Dedifferentiated amniotic fluid mesenchymal stem cell (primary cell): ENCODE results near the gene DACT2.
"Not testable (repeated sequence)": the region's sequence is repeated elsewhere in the genome, so short reads cannot be mapped to it uniquely, and the experiment has no call there.

Source experiments
- DNase-seq: peaks from one replicate; pipeline ENCODE4 v3.0.0-alpha.2; 2016; ENCODE audit errors: extremely low spot score

Gene DACT2

DNA sequence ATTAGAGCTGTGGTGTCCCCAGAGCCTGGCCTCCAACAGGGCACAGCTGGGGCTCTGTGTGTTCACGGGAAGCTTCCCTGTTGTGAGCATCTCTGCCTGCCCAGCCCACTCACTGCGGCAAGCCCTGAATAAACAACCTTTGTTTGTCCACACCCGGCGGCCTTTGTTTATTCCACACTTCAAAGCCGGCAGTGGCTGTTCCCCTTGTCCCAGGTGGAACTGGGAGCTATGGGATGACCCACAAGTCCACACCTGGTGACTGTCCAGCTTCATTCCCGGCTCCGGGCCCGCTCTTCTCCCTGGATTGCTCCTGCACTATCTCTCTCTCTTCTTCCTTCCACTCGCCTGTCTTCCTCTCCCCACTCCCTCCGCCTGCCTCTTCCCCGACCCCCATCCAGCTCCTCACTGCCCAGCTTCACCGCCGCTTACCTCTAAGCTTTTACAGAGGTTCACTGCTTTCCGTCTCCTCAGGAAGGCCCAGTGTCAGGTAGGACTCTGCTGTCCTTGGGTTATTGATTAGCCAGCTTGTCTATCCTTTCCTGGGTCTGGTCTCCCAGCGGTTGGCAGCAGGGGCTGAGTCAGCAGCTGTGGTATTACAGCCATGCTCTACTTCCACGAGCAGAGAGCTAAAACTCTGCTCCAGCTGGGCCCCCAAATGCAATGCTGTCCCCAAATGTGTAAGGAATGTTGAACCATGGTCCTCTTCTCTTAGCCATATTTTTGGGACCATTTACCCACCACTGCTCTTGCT, 17.8 kb downstream of the DACT2 start:
- no peak for DNase-seq

DNA sequence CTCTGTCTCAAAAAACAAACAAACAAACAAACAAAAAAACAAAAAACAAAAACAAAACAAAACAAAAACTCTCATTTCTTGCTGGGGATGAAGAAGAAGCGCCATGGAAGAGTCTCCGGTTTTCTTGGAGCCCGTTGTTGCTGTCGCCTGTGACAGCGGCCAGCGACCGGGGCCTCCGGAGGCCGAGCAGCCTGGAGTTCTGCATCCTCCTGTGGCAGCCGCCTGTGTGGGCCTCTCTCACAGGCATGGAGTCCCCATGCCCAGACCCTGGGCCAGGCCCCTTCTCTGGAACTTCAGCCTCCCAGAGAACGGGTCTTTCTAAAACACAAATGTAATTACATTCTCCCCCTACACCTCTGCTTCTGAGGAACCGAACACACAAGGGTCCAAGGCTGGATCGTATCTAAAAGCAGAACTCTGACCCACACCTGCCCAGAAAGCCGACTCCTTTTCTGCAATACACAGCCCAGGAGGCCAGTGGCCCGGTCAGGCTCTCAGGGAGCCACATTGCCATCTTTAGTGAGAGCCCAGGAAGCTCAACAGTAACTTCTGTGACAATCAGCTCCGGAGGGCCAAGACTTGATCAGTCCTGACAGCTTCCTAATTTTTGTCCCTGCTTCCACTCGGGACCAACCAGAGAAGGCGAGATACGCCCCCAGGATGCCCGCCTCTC, 18.5 kb downstream of the DACT2 start:
- DNase-seq, result no peak

DNA sequence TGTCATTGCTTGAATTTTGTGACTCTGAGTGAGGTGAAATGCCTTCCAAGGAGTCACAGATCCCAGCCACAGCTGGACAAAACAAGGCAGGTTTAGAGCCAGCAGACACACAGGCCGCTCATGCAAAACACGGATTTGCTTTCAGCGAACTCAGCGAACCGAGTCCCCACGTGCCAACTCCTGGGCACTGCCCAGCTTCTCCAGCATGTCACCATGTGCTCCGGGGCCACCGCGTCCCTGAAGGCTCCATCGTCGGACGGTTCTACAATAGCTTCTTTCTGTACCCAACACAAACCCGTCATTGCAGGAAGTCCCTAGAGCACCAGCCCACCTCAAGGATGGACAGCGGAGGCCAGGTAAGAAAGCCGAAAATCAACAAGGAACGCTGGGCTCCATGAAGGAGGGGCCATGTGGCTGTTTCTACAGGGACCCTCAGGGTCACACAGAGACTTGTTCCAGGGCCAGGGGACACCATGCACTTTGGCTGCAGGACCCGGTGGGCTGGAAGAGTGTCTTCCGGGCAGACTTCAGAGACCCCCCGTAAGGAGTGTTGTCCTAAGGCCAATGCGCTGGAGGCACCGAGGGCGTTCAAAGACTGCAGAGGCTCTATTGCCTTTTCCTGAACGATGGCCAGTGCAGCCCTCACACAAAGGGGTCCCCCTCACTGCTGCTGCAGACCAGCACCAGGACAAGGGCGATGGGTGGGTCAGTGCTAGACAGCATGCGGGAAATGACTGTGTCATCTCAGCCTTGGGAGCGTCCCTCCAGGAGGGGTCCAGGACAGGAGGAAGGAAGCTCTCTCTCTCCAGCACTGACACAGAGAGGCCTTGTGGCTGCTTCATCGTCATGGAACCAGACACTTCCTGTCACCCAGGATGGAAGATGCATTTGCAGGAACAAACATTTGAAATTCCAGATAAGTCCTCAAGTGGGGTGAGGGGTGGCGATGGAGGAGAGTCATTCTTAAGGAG, 19.8 kb downstream of the DACT2 start:
- no peak for DNase-seq

DNA sequence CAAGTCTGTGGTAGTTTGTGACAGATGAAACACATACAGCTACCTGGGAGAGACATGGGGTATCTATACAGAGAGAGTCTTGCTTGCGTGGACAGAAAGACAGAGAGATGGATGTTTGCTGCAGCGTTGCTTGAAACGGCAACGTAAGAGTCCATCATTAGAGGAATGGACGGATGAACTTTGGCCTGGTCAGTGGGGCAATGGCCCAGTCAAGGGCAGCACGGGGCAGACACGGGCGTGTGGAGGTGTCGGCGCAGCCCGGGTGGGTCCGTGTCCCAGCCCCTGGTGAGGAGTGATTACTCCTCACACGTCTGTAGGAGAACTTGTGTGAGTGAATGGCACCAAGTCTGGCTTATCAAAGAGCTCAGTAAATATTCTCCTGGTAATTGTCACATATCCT, 21.9 kb downstream of the DACT2 start:
- DNase-seq, result no peak

DNA sequence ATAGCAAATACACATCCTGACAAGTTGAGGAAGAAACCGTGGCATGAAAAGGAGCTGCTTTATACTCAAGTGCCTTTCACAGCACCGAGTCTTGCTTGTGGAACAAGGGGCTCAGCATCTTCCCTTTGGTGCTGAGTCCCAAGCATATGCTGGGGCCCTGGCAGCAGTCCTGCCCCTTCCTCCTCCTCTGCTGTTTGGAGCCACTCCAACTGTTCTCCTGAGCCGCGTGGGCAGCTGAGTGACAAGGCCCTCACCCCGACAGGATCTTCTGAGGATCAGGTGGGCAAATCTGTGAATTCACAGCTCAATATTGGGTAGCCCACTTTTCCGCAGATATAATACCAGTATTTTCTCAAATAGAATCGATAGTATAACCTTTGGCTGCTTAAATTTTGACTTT, 24.7 kb downstream of the DACT2 start:
- no peak for DNase-seq

DNA sequence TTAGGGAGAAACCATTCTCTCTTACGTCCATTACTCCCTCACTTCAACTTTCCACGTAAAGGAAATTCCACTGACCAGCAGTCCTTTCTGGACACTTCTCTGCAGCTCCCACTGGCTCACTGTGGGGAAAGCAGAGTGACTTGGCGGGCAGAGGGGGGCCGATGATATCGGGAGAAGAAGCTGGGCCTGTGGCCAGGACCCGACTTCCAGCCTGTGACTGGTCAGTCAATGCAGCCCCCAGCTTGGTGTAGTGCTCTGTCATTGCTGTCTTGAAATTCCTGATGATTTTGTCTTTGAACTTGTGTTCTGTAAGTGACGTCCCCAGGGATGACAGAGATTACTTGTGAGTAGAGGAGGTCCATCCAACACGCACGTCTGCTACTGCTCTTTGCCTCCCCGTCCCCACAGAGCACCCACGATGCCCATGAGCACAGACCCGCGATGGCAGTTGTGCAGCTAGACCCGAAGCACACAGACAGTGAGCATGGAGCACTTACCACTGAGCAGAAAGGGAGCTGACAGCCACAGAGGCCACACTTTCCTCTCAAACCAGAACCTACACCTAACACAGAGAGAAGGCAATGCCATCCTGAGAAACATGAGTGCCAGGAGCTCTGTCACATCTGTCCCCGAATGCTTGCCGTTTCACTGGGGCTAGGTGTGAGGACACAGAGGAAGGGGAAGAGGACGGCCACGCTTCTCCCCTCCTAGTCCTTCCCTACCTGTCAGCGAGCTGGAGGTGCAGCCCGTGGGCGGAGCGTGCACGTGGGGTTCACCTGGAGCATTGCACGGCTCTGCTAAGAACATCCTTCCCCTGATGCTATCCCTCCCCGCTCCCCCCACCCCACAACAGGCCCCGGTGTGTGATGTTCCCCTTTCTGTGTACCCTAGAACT, 25.7 kb downstream of the DACT2 start:
- no peak for DNase-seq

DNA sequence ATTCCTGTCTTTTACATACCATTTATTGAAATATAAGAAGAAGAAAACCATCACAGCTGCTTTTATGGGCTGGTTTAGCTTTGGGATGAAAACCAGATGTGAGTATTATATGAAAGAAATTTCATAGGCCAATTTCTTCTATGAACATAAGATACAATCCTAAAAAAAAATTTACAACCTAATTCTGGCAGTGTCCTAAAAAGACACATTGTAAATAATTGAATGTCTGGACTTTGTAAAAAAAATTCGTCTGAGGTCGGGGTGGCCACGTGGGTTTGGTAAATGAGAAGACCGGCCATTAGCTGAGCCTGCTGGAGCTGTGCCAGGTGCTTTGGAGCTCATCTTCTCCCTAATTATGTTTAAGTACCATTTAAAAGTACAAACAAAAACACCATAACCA, 26.8 kb downstream of the DACT2 start:
- no peak for DNase-seq

DNA sequence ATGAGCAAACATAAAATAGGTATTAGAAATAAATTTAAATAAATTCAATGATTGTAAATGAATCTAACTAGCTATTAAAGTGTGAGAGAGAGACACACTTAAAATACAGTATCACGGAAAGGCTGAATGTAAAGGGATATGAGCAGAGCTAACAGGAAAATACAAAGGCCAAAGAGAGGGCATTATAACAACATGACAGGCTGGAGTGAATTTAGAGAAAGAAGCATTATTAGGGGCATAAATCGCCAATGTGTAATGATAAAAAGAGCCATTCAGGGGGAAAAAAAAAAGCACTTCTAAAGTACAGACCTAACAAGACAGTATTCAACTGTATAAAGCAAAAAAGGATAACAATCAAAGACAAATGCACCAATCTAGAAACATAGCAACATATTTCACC, 28.1 kb downstream of the DACT2 start:
- no peak for DNase-seq

DNA sequence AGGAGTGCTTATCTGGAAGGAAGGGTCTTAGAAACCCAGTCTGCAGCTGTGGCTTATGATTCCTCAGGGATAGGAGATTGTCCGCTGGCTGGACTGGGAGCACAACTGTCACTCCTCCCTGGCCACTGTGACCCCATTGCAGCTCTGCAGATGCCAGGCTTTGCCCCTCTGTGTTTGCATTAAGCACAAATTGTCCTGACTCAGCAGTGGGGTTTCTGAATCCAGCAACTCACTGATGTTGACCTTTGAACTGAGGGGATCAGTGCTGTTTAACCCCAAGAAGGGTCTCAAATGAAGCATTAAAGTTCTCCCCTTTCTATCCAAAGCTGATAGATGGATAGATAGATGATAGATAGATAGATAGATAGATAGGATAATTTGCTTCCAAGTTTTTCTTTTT, 29.5 kb downstream of the DACT2 start:
- DNase-seq, result no peak

DNA sequence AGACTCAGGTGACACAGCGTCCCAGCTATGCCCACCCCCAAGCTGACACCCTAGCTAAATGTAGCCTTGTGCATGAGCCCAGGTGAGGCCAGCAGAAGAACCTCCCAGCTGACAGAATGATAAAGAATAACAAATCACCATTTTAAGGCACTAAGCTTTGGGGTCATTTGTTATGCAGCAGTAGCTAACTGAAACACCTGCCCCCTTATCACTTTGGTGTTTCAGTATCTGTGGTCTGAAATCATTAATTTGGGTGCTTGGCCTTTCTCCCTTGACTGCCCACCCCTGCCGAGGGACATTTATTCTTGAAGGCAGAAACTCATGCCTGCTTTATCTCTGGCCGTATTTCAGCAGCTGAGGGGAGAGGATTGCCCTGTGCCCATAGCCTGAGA, 30.0 kb downstream of the DACT2 start:
- no peak for DNase-seq

DNA sequence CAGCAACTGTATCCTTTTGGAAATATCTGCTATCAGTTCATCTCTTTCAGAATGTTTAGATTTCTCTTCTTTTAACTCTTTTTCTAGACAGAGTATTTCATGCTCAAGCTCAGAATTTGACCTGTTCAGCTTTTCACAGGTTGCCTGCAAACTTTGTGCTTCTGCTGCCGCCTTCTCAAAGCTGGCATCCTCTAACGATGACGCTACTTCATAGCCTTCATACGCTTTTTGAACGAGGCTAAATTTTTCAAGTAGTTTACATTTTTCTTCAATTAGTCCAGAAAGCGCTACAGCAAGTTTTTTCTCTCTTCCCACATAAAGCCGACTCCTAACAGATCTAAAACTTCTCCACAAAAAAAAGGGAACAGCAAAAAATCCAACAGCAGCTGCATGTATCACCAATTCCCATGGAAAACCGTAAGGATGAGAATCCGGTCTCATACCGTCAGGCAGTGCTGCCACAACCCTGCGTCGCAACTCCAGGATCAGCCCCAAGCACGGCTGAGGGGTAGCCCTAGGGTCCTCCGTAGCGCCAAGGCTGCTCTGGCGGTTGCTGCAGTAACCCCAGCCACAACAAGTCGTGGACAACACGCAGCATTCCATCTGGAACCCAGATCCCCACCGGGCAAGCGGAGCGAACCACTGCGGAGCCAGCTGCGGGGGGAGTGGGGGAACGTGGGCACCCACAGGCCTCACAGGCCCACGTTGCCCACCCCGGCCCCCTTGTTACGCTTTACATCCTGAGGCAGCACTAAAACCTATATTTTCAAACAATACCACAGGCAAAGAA, 30.6 kb downstream of the DACT2 start:
- no peak for DNase-seq

DNA sequence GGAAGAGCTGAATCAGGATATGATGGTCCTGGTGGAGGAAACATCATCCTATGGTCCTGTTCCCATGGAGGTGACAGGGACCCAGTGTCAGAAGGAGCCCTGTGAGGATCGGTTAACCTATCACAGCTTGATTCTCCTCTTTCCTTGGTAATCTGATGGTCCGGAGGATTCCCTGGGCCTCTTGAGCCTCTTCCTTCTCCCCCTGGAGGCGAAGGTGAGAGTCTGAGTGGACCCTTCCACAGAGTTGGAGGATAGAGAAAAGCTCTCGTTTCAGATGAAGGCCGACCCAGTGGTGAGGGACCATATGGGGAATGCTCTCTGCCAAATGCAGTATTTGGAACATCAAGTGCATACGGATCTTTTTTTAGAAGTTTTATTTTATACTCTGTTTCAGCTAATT, 32.1 kb downstream of the DACT2 start:
- DNase-seq, result not testable (repeated sequence)

DNA sequence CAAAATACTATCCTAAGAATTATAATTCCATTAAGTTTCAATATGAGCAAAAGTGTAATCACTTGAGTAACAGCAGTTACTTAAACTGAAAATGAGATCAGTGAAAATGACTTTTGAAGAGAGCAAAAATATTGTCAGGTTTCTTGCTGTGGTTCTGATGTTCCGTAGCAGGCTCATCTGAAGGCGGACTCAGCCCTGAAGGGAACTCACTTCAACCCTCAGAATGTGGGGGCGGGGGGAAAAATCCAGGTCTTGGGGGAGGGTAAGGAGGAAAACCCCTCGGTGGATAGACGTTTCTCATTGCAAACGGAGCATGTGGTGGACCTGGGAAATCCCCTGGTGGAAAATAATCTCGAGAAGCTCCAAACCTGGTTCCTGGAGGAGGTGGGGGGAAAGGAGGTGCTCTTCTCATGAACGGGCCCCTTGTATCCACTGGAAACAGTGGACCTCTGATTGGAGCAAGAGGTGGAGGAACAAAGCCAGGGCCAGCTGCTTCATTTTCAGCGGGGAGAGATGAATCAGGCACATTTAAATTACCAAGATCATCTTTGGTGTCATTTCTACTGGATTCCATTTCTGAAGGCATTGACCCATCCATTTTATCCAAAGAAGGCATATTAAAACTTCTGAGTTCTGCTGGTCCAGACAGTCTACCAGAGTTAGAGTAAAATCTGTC, 32.7 kb downstream of the DACT2 start:
- not testable (repeated sequence) for DNase-seq

DNA sequence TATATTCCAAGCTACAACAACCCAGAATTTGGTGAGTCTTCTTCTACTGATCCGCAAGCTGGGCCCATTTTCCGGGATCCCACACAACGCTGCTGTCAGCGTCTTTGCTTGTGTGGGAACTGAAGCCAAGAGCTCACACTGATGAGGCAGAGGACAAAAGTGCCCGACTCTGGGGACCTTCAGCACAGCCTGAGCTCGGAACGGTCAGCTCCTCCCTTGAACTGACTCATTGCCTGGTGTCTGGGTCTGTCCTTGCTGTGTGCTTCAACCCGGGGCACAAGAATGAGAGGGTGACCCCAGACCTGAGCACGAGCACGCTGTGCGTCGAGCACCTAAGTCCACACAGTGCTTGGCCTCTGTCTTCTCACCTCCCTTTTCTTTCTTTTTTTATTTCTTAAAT, 33.5 kb downstream of the DACT2 start:
- no peak for DNase-seq

DNA sequence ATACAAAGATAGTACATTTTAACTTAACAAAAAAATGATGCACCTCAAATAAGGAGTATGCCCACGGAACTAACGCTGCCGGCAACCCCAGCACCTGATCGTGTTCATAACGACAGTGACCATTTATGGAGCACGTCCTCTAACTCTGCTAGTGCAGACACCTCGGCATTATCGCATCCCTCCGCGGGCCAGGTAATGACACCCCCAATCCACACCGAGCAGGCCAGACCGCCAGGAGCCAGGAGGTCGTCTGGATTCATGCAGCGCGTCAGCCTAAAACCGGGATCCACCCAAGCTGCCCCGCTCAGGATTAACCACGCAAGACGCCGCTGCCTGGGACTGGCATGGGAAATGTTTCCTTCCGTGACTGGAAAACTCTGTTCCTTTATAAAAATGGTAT, 34.1 kb downstream of the DACT2 start:
- no peak for DNase-seq

DNA sequence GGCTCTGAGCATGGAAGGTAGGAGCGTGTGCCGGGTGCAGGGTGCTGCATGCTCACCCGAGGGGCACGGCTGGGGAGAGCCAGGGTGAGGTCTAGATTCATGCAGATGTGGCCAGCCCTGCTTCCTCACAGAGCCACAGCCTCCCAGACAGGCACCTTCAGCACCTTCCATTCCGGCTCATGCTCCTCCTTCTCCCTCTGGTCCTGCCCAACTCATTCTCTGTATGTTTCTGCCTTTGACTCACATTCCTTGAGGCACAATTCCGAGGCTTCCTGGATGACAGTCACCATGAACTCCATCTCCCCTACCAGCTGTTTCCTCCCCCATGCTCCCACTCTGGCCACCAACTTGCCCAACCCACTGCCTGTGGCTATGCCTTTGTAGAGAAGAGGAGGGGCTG, 35.4 kb downstream of the DACT2 start:
- DNase-seq, result no peak

DNA sequence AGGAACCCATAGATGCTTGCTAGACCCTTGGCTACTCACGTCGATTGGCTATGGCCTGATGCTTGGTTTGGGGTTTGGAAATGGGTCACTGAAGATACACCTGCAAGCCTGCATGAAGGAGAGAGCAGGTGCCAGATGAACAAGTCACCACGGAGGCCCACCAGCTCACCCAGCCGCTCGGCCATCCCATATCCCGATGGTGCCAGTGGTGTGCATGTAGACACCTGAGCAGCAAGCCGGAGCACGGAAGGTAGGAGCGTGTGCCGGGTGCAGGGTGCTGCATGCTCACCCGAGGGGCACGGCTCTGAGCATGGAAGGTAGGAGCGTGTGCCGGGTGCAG, 35.9 kb downstream of the DACT2 start:
- DNase-seq, result no peak

DNA sequence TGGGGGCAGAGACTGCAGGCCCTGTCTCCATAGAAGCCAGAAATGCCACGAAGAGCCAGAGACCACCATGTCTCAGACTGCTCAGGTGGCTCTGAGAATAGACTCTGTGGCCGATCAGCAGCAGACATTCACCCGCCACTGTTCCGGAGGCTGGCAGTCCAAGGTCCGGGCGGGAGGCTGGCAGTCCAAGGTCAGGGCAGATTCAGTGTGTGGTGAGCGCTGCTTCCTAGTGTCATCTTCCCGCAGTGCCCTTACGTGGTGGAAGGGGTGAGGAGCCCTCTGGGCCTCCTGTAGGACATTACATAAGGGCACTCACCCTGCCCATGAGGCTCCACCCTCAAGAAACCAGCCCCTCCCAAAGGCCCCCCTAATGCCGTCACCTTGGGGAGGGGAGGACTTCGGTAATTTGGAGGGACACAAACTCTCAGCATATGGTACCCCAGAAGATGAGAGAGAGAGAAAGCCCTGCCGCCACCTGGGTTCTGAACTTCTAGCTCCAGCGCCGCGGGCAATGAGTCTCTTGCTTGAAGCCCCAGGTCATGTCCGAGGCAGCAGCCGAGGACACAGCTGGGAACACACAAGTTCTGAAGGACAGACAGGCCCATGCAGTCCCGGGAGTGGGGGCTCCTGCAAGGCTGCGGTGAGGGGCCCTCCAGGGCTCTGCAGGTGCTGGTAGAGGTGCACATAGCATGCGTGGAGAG, 36.4 kb downstream of the DACT2 start:
- no peak for DNase-seq

DNA sequence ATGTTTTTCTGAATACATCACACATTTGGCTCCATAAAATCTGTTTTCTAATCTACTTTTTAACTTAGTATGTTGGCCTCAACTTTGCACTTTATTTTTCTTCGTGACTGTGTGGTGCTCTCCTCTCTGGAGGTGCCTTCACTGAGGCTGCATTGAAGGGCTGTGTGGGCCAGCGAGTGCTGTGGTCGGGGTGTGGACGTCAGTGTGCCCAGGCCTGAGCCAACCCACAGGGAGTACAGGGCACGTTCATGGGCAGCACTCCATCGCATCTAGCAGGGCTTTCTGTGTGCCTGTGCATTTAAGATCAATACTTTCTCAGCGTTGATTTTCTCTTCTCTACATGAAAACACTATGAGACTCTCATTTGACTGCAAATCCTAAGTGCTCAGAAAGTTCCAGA, 37.8 kb downstream of the DACT2 start:
- DNase-seq, result no peak

DNA sequence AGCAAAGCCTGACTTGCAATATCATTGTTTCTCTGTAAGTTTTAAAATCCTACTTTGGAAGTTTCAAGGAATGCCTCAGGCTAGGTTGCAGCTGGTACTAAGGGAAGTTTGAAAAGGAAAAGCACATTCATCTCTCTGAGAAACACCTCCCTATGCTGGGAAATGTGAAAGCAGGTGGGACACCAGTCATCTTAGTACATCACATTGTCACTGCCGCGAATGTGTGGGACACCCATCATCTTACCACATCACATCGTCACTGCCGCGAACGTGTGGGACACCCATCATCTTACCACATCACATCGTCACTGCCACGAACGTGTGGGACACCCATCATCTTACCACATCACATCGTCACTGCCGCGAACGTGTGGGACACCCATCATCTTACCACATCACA, 38.3 kb downstream of the DACT2 start:
- DNase-seq, result not testable (repeated sequence)
